NCI-H1417 treated with DMSO at 0.1 percent for 48 hours (cell line): Measurements from ENCODE around the gene TTC34.

ENCODE experiments used
- DNase-seq: peaks from one replicate; lab custom pipeline; 2025; lab: John Stamatoyannopoulos, UW

TTC34 gene

DNA sequence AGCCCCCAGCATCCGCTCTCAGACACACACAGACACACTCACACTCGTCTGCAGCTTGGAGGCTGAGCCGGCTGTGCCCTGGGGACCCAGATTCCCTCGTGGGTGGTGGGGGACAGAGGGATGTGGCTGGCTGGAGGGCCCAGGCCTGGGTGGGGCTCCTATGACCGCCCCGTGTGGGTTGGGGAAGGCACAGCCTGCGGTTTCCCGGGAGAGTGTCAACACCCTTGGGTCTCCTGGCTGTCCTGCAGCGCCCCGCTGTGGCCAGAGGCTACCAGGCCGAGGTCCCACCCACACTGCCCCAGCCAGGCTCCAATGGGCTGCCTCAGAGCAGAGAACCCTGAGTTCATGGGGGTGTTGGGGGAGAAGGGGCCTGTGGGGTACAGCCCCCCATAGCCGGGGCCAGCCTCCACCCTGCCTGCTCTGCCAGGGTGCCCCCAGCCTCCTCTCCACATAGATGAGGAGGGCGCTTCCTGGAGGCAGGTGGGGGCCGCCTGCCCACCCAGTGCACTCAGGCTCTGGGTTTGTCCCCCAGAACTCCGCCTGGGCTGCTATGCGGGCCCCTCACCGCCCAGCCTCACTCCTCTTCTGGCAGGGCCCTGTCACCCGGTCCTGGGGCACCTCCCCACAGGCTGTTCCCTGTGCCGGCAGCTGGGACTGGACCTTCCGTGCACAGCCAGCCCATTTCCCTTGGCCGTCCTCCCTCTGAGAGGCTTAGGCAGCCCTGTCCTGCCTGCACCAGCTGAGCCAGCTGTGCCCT lies at the start of gene TTC34:
Gene TTC34 (minus strand): TSS at position 159 of the 757 bp plus-strand sequence. CDS start 866 bp downstream, outside the sequence.
- no peak for DNase-seq

DNA sequence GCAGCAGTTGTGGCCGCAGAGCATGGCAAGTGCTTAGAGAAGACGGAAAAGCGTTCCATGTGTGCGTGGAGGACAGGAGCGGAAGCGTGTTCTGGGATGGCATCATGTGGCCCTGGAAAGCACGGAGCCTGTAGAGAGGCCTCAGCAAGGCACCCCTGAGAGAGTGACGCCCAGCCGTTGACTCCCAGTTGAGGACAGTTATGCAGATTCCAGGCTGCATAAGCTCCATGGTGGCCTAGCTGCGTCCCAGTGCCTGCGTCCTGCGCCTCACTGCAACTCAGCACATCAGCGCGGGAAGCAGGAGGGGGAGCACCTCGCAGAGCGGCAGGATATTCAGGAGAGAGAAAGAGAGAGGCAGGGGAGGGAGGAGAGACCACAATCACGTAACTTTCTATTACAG lies 49.0 kb upstream of the TTC34 start:
- DNase-seq, result no peak

- no peak for DNase-seq
Measured at GRCh38 chr1:2848006-2848670, 46.6 kb upstream of the TTC34 start.

DNA sequence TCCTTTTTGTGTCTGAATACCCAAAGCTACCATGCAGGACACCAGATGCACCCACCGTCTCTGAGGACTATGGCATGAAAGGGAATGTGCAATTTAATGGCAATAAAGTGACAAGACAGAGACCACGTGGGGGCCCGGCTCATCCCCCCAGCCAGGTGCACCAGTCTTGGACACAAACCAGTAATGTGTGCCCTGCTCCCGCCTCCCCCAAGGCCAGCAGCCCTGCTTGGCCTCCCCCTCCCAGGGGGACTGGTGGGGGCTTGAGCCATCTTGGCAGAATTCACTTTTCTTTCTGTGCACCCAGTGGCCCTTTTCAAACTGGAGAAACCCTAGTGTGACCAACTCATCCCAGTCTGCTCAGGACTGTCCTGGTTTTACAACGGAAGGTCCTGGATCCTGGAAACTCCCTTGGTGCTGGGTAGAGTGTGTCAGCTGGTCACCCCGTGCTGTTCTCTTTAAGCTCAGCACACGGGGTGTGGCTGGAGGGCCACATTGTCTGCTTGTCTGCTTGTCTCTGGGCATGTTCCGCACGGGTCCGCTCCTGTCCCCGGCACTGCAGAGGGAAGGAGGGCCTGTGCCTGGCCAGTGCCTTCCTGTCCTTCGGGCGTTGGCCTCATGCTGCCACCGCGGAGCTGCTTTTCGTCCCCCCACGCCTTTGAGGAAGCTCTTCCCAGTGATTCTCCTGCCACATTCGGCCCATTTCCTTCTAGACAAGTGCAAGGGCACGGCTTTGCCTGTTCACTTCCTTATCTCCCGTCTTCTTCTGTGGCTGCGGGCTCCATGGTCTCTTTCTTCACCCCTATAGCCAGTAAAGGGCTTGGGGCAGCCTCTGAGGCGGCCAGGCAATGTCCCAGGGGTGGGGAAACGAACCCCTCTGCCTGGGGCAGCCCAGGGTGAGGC lies 45.8 kb upstream of the TTC34 start:
- no peak for DNase-seq

DNA sequence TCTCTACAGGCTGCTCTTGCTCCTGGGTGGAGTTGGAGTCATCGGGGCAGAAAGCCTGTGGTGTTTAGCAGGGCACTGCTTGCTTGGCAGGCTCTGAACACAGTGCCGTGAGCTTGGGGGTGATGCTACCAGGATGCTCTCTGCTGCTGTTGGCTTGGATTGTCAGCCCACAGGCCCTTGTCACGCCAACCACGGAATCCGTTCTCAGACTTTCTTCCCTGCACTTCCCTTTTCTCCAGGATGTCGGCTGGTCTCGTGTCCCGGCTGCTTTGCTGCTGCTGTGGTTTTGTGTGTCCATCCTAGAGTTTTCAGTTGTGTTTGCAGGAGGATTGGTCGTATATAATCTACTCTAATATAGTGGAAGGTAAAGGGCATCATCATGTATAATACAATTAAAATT lies 44.4 kb upstream of the TTC34 start:
- DNase-seq, result no peak

DNA sequence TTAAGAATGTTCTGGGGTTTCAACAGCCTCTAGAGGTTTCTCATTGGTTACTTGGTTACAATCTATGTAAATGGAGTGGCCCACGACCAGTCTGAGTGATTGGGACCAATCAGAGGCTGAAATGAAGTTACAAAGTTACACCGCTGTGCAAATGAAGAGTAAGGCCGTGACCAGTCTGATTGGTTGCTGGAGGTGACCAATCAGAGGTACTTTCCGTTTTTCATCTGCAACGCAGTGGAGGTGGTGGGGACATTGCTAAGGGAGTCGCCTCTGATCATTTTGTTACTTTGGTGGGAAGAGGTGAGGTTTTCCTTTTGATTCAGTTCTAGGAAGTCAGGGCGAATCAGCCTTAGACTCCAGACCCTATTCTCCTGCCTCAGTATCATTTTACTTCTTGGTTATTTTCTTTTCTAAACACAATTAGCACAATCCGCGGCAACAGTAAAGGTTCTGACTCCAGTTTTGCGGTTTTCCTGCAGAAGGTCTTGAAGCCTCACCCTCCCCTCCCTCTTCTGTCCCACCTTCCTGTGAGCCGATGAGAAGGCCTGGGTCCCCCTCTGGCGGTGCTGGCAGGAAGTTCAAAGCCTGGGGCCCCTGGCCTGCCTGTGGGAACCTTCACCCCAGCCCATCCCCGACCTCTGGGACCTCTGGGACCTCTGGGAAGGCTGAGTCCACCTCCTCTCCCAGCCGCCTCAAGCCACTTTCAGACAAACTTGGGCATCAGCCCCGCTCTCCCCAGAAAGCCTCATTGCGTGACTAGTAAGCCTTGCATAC lies 38.7 kb upstream of the TTC34 start:
- DNase-seq, result no peak

- no peak for DNase-seq
Measured at GRCh38 chr1:2837823-2838222, 36.3 kb upstream of the TTC34 start.

GRCh38 chr1:2837316-2837715 lies 35.8 kb upstream of the TTC34 start:
- DNase-seq, result no peak

DNA sequence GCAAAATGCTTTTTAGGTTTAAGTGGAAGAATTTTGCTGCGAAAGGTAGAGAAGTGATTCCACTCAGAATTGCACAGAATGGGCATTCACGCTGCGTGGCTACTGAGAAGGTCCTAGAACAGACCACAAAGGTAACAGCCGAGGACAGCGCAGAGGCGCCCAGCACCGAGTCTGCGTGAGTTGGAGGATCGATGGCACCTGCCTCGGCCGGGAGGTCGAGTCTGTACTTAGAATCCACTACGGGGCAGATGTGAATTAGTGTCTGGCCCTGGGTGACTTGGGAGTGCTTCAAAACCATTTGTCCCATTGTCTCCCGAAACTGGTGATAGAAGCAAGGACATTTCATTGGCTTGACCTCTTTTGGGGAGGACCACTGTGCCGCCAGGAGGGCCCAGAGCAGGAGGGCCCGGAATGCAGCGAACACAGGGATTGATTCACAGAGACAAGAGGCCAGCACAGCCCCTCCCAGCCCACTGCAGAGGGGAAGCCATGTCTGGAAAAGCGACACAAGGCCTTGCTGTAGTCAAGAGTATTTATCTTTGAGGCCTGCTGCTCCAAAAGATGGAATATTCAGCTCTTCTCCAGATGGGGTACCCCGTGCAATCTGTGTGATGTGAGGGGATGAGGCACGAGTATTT lies 35.0 kb upstream of the TTC34 start:
- DNase-seq, result no peak

DNA sequence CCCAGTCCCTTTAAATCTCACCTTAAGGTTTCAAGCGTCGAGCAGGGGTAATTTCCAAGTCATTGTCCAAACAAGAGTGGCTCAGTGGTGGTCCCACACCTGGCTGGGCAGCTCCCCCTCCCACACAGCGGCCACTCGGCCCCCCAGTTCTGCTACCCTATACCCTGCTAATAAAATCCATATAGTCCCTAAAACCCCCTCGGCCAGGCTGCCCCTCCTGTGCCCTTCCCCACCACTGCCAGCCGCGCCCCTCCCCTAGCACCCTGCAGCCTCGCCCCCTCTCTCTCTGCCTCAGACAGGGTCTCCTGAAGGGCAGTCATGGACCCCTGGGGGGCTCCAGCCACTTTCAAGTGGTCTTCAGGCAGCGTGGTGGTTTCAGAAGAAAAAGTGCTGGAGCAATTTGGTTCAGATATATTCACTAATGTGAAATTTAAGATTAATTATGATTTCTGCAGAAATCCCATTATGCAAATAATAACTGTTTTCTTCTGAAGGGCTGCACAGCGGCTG lies 34.2 kb upstream of the TTC34 start:
- DNase-seq, result no peak

- no peak for DNase-seq
Measured at GRCh38 chr1:2834741-2835564, 33.5 kb upstream of the TTC34 start.

DNA sequence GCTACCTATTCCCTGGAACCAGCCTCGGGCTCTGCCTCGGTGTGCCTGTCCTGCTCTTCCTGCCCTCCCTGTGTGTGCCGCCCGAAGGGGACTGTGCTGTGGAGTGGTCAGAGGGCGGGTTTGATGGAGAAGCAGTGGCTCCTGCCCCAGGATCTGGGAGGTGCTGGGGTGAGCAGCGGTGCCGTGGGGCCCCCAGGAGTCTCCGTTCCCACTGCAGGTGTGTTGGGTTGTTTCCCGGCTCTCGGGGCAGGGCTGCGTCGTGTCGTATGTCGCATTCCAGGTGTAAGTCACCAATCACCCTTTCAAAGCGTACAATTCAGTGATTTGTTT lies 32.6 kb upstream of the TTC34 start:
- DNase-seq, result no peak

GRCh38 chr1:2833454-2834145 lies 32.1 kb upstream of the TTC34 start:
- no peak for DNase-seq

GRCh38 chr1:2832506-2833453 lies 31.3 kb upstream of the TTC34 start:
- no peak for DNase-seq

GRCh38 chr1:2831596-2832212 lies 30.2 kb upstream of the TTC34 start:
- no peak for DNase-seq

DNA sequence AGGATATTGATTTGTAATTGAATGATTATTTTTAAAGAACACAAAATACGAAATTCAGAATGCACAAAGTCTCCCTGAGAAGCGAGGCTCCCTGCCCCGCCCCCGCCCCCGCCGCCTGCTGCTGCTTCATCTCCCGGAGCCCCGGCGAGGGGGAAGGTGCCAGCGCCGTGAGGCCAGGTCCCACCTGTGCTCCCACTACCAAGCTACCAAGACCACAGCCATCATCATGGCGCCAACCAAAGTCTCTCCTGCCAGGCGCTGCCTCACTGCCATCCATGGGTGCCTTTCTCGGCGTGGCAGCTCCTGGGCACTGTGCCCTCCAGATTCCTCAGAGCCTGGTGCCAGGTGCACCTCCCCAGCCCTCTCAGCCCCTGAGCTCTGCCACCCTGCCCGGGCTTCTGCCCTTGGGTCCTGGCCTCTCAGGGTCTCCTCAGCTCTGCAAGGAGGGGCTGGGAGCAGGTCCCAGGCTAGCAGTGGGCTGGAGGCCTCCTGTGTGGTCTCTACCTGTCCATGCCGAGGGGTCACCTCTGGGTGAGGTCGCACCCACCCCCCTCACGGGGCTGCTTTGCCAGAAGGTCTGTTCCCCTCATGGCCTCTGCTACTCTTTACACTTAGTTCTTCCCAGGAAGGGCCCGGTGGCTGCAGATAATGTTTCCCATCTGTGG lies 29.4 kb upstream of the TTC34 start:
- DNase-seq, result no peak

- no peak for DNase-seq
Measured at GRCh38 chr1:2829846-2830615, 28.5 kb upstream of the TTC34 start.
